K562 treated with DMSO at 1 percent for 4 hours (cell line): ENCODE measurements around the gene AQR. TPM values are rescaled to one million over a fixed set of nuclear protein-coding genes. Genes with fewer than 3 reads are reported as not detected.

Source experiments
- total RNA-seq: library from RNA; unstranded; fragments of 300-600 nt; gene quantifications from 2 replicates; pipeline ENCODE4 v1.2.3, GENCODE V29; 2022; ENCODE audit not compliant: insufficient read depth

AQR gene
- 8.4 TPM in 2 replicates for total RNA-seq

GRCh38 chr15:34969340-34970097 is at the start of gene AQR:
Gene AQR, minus strand, starts transcription at chr15:34969742. Its CDS starts 129 bp downstream, at chr15:34969613.

GRCh38 chr15:34988027-34988902 is 18.7 kb upstream of the AQR start, which contains the start of gene ZNF770:
Gene ZNF770, minus strand, starts transcription at chr15:34988287. Its CDS starts 4,853 bp downstream, at chr15:34983434.

Other genes starting within 250 kb of the AQR start
- gene GJD2, start 214.7 kb downstream of the AQR start, total RNA-seq, result not detected in 2 replicates
- not detected in 2 replicates for gene ACTC1, start 174.2 kb downstream of the AQR start, total RNA-seq
- gene ZNF770, start 18.5 kb upstream of the AQR start, total RNA-seq, result 7.4 and 10.0 TPM in 2 replicates
- gene NANOGP8, start 115.6 kb upstream of the AQR start, total RNA-seq, result not detected in 2 replicates